ENCODE data around the gene MED13. TPM values are rescaled to one million over a fixed set of nuclear protein-coding genes. Genes with fewer than 3 reads are reported as not detected.

Gene MED13
- total and polyA plus RNA-seq, 4 donors, result 6.6 to 64.0 (median 26.0) TPM

DNA sequence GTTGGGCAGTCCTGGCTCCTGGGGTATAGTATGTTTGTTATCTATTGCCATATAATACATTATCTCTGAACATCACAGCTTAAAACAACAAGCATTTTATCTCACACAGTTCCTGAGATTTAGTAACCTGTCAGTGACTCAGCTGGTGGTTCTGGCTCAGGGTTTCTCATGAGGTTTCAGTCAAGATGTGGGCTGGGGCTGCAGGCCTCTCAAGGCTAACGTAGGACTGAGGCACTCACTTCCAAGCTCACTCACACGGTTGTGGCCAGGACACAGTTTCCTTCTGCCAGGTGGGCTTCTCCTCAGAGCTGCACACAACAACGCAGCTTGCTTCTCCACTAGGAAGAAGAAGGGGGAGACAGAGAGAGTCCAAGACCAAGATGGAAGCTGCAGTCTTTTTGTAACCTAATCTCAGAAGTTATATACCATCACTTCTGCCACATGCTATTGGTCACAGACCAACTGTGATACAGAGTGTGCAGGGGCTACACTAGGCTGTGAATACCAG lies 10.3 kb upstream of the MED13 start:
- Histone ChIP-seq H3K27ac (ENCODE audit: low read depth in 1 of 2, low read length in 2 of 2) (no peak overlapping the region), H3K36me3 (ENCODE audit: control insufficient read depth in 4 of 4, insufficient read depth in 3 of 4, low read depth in 1 of 4, low read length in 3 of 4) (no peaks in the 10 kb centered on the region), H3K4me3 (ENCODE audit: low read depth in 1 of 3, low read length in 3 of 3) (no peak overlapping the region), H3K4me1 (ENCODE audit: control insufficient read depth in 4 of 4, insufficient read depth in 4 of 4, low read length in 3 of 4) (peaks cover 0 to 31% (median 21%) of the 10 kb centered on the region in 4 donors), H3K9ac (ENCODE audit: low read depth in 1 of 2, low read length in 2 of 2) (no peak overlapping the region), H3K9me3 (ENCODE audit: control insufficient read depth in 4 of 4, low read length in 3 of 4) (no peaks in the 10 kb centered on the region), H3K27me3 (ENCODE audit: control insufficient read depth in 4 of 4, insufficient read depth in 4 of 4, low read length in 3 of 4) (no peaks in the 10 kb centered on the region)
- no peak for DNase-seq (ENCODE audit: low spot score)
- 95% methylated on average over 3 of the region's 3 CpGs for WGBS
- no peak for TF ChIP-seq ATF3 (IDR thresholded peaks at IDR 0.05)
- no peak for TF ChIP-seq YY1 (IDR thresholded peaks at IDR 0.05)
- no peak for TF ChIP-seq JUND (IDR thresholded peaks at IDR 0.05)
- TF ChIP-seq, protein P1, sequence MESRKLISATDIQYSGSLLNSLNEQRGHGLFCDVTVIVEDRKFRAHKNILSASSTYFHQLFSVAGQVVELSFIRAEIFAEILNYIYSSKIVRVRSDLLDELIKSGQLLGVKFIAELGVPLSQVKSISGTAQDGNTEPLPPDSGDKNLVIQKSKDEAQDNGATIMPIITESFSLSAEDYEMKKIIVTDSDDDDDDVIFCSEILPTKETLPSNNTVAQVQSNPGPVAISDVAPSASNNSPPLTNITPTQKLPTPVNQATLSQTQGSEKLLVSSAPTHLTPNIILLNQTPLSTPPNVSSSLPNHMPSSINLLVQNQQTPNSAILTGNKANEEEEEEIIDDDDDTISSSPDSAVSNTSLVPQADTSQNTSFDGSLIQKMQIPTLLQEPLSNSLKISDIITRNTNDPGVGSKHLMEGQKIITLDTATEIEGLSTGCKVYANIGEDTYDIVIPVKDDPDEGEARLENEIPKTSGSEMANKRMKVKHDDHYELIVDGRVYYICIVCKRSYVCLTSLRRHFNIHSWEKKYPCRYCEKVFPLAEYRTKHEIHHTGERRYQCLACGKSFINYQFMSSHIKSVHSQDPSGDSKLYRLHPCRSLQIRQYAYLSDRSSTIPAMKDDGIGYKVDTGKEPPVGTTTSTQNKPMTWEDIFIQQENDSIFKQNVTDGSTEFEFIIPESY (IDR thresholded peaks at IDR 0.05), result no peak
- TF ChIP-seq, protein P2, sequence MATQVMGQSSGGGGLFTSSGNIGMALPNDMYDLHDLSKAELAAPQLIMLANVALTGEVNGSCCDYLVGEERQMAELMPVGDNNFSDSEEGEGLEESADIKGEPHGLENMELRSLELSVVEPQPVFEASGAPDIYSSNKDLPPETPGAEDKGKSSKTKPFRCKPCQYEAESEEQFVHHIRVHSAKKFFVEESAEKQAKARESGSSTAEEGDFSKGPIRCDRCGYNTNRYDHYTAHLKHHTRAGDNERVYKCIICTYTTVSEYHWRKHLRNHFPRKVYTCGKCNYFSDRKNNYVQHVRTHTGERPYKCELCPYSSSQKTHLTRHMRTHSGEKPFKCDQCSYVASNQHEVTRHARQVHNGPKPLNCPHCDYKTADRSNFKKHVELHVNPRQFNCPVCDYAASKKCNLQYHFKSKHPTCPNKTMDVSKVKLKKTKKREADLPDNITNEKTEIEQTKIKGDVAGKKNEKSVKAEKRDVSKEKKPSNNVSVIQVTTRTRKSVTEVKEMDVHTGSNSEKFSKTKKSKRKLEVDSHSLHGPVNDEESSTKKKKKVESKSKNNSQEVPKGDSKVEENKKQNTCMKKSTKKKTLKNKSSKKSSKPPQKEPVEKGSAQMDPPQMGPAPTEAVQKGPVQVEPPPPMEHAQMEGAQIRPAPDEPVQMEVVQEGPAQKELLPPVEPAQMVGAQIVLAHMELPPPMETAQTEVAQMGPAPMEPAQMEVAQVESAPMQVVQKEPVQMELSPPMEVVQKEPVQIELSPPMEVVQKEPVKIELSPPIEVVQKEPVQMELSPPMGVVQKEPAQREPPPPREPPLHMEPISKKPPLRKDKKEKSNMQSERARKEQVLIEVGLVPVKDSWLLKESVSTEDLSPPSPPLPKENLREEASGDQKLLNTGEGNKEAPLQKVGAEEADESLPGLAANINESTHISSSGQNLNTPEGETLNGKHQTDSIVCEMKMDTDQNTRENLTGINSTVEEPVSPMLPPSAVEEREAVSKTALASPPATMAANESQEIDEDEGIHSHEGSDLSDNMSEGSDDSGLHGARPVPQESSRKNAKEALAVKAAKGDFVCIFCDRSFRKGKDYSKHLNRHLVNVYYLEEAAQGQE (IDR thresholded peaks at IDR 0.05), result no peak

- H3K36me3 ChIP-seq (ENCODE audit: control insufficient read depth in 4 of 4, insufficient read depth in 3 of 4, low read depth in 1 of 4, low read length in 3 of 4), result no peaks in the 10 kb centered on the region
- no peaks in the 10 kb centered on the region for H3K27me3 ChIP-seq (ENCODE audit: control insufficient read depth in 4 of 4, insufficient read depth in 4 of 4, low read length in 3 of 4)
- no peak overlapping the region for H3K27ac ChIP-seq (ENCODE audit: low read depth in 1 of 2, low read length in 2 of 2)
- H3K9me3 ChIP-seq (ENCODE audit: control insufficient read depth in 4 of 4, low read length in 3 of 4), result no peaks in the 10 kb centered on the region
- peaks cover 0 to 29% (median 22%) of the 10 kb centered on the region in 4 donors for H3K4me1 ChIP-seq (ENCODE audit: control insufficient read depth in 4 of 4, insufficient read depth in 4 of 4, low read length in 3 of 4)
- TF ChIP-seq ATF3 (IDR thresholded peaks at IDR 0.05) (no peak), GABPA (IDR thresholded peaks at IDR 0.05 in 1 of 2, conservative IDR thresholded peaks at IDR 0.05 in 1 of 2) (no peak), RAD21 (IDR thresholded peaks at IDR 0.05) (no peak), JUND (IDR thresholded peaks at IDR 0.05) (no peak), SP1 (IDR thresholded peaks at IDR 0.05) (no peak), FOXA2 (IDR thresholded peaks at IDR 0.05) (no peak), TAF1 (conservative IDR thresholded peaks at IDR 0.05) (no peak), NR2F2 (IDR thresholded peaks at IDR 0.05) (no peak), RXRA (IDR thresholded peaks at IDR 0.05) (no peak), FOXA1 (IDR thresholded peaks at IDR 0.05) (no peak), HNF4G (IDR thresholded peaks at IDR 0.05) (no peak), EGR1 (IDR thresholded peaks at IDR 0.05; ENCODE audit: low read depth in 2 of 2) (no peak), YY1 (IDR thresholded peaks at IDR 0.05) (no peak), HNF4A (conservative IDR thresholded peaks at IDR 0.05) (no peak)
- TF ChIP-seq, protein P2 (IDR thresholded peaks at IDR 0.05), result no peak
- TF ChIP-seq, protein P3, sequence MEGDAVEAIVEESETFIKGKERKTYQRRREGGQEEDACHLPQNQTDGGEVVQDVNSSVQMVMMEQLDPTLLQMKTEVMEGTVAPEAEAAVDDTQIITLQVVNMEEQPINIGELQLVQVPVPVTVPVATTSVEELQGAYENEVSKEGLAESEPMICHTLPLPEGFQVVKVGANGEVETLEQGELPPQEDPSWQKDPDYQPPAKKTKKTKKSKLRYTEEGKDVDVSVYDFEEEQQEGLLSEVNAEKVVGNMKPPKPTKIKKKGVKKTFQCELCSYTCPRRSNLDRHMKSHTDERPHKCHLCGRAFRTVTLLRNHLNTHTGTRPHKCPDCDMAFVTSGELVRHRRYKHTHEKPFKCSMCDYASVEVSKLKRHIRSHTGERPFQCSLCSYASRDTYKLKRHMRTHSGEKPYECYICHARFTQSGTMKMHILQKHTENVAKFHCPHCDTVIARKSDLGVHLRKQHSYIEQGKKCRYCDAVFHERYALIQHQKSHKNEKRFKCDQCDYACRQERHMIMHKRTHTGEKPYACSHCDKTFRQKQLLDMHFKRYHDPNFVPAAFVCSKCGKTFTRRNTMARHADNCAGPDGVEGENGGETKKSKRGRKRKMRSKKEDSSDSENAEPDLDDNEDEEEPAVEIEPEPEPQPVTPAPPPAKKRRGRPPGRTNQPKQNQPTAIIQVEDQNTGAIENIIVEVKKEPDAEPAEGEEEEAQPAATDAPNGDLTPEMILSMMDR (IDR thresholded peaks at IDR 0.05; ENCODE audit: low read depth, low read length, missing input control), result no peak
- TF ChIP-seq, protein P4, sequence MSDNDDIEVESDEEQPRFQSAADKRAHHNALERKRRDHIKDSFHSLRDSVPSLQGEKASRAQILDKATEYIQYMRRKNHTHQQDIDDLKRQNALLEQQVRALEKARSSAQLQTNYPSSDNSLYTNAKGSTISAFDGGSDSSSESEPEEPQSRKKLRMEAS (IDR thresholded peaks at IDR 0.05), result no peak
- TF ChIP-seq, protein P1 (IDR thresholded peaks at IDR 0.05), result no peak
- DNase-seq (ENCODE audit: low spot score), result no peak
- no peak overlapping the region for H3K9ac ChIP-seq (ENCODE audit: low read depth in 1 of 2, low read length in 2 of 2)
- WGBS, result 95% methylated on average over 2 of the region's 2 CpGs
- no peak overlapping the region for H3K4me3 ChIP-seq (ENCODE audit: low read depth in 1 of 3, low read length in 3 of 3)
Measured at GRCh38 chr17:62073993-62074392, 8.9 kb upstream of the MED13 start.

Data from liver (tissue), 9 donors.